HepG2 (cell line): ENCODE results near the gene SEMA7A. TPM values are rescaled to one million over a fixed set of nuclear protein-coding genes. Genes with fewer than 3 reads are reported as not detected.

Experiments
- CEBPB ChIP-seq: IDR thresholded peaks from 2 replicates; pipeline ENCODE4 v1.6.1; 2011; ENCODE audit warnings: low read depth, low read length, improper control_type of control experiment, borderline replicate concordance
- EEA1 ChIP-seq: sonication (generic); formaldehyde crosslinking; IDR thresholded peaks from 2 replicates; pipeline ENCODE4 v1.5.1; 2020; ENCODE audit warnings: mild to moderate bottlenecking, missing genetic modification reagents, borderline replicate concordance
- ETV5 ChIP-seq: IDR thresholded peaks from 2 replicates; pipeline ENCODE4 v1.6.1; 2018; ENCODE audit warnings: missing biosample characterization, missing genetic modification reagents, inconsistent platforms, borderline replicate concordance
- IRF2 ChIP-seq: IDR thresholded peaks from 2 replicates; pipeline ENCODE4 v1.6.1; 2018; ENCODE audit warnings: missing genetic modification reagents, missing compliant biosample characterization
- JUND ChIP-seq: sonication (generic); formaldehyde crosslinking; IDR thresholded peaks from 2 replicates; pipeline ENCODE4 v1.8.0; 2022; ENCODE audit warnings: mild to moderate bottlenecking, missing genetic modification reagents
- KDM4B ChIP-seq: sonication (generic); formaldehyde crosslinking; IDR thresholded peaks from 2 replicates; pipeline ENCODE4 v1.4.0; 2020; ENCODE audit warnings: missing genetic modification reagents
- MIXL1 ChIP-seq: IDR thresholded peaks from 2 replicates; pipeline ENCODE4 v1.6.1; 2016
- PRPF4 ChIP-seq: fragments of 200-400 bp; formaldehyde crosslinking; IDR thresholded peaks from 2 replicates; pipeline ENCODE4 v1.6.1; 2016; ENCODE audit warnings: low read length, low read depth; ENCODE audit not compliant: poor library complexity, severe bottlenecking
- RBAK ChIP-seq: sonication (generic); formaldehyde crosslinking; IDR thresholded peaks from 2 replicates; pipeline ENCODE4 v1.5.1; 2020; ENCODE audit warnings: mild to moderate bottlenecking, missing genetic modification reagents
- SALL2 ChIP-seq: sonication (generic); formaldehyde crosslinking; IDR thresholded peaks from 2 replicates; pipeline ENCODE4 v1.8.1; 2023; ENCODE audit warnings: mild to moderate bottlenecking, missing genetic modification reagents, inconsistent platforms
- SUZ12 ChIP-seq: fragments of 150-350 bp; IDR thresholded peaks from 2 replicates; pipeline ENCODE4 v1.6.1; 2014; ENCODE audit warnings: low read depth, low read length
- TAF15 ChIP-seq: fragments of 200-400 bp; formaldehyde crosslinking; IDR thresholded peaks from one replicate; pipeline ENCODE4 v1.6.1; 2018; ENCODE audit warnings: mild to moderate bottlenecking, low read depth, low read length; ENCODE audit not compliant: poor library complexity, severe bottlenecking
- TGIF2 ChIP-seq: IDR thresholded peaks from 2 replicates; pipeline ENCODE4 v1.6.1; 2016; ENCODE audit warnings: control low read depth, missing compliant biosample characterization
- ZNF552 ChIP-seq: sonication (generic); formaldehyde crosslinking; IDR thresholded peaks from 2 replicates; pipeline ENCODE4 v1.9.0; 2022; ENCODE audit warnings: missing genetic modification reagents, mild to moderate bottlenecking, borderline replicate concordance
- ZNF607 ChIP-seq: sonication (generic); formaldehyde crosslinking; IDR thresholded peaks from 2 replicates; pipeline ENCODE4 v1.5.1; 2020; ENCODE audit warnings: missing genetic modification reagents, mild to moderate bottlenecking, borderline replicate concordance
- ZNF782 ChIP-seq: sonication (generic); formaldehyde crosslinking; IDR thresholded peaks from 2 replicates; pipeline ENCODE4 v1.4.0; 2020; ENCODE audit warnings: missing genetic modification reagents, mild to moderate bottlenecking, borderline replicate concordance
- ZNF850 ChIP-seq: sonication (generic); formaldehyde crosslinking; conservative IDR thresholded peaks from 2 replicates; pipeline ENCODE4 v1.9.0; 2021; ENCODE audit warnings: mild to moderate bottlenecking, missing genetic modification reagents
- polyA plus RNA-seq, 8 experiments: library from polyadenylated mRNA; depleted of rRNA in 3 of 8; stranded (reverse) in 7 of 8; unstranded in 1 of 8; fragments of >200 nt; fragmentation: Illumina TruSeq in 4 of 8; extraction: Trizol in 4 of 8; gene quantifications; 2 replicates each; pipeline versions ENCODE4 v1.2.1 to v1.2.3, GENCODE V29; 2011 to 2016; ENCODE audit warnings: low read depth in 4 of 8, missing spikeins in 1 of 8, mixed read lengths in 1 of 8; ENCODE audit not compliant: insufficient read depth in 1 of 8
- total RNA-seq, 5 experiments: library from RNA; depleted of rRNA; stranded (reverse); fragments of >200 nt; fragmentation: Illumina TruSeq; extraction: Trizol; gene quantifications; 2 replicates each; pipeline ENCODE4 v1.2.3, GENCODE V29; 2016; ENCODE audit warnings: low read depth in 1 of 5
- TF ChIP-seq, protein P1 (sequence below): sonication (generic); formaldehyde crosslinking; IDR thresholded peaks from 2 replicates; pipeline ENCODE4 v1.4.0; 2020; ENCODE audit warnings: missing genetic modification reagents, mild to moderate bottlenecking, borderline replicate concordance
- TF ChIP-seq, protein P2 (sequence below): sonication (generic); formaldehyde crosslinking; conservative IDR thresholded peaks from 2 replicates; pipeline ENCODE4 v1.4.0; 2020; ENCODE audit warnings: missing genetic modification reagents
- TF ChIP-seq, protein P3 (sequence below): sonication (generic); formaldehyde crosslinking; IDR thresholded peaks from 2 replicates; pipeline ENCODE4 v1.4.0; 2020; ENCODE audit warnings: missing genetic modification reagents
- TF ChIP-seq, protein P4 (sequence below): sonication (generic); formaldehyde crosslinking; IDR thresholded peaks from 2 replicates; pipeline ENCODE4 v1.8.0; 2022; ENCODE audit warnings: low read depth, missing genetic modification reagents
- TF ChIP-seq, protein P5 (sequence below): sonication (generic); IDR thresholded peaks from 2 replicates; pipeline ENCODE4 v1.6.1; 2016; ENCODE audit warnings: low read depth, borderline replicate concordance

The SEMA7A gene
- total and polyA plus RNA-seq, 2 of the 13 experiments (the other 11 are each of a cell fraction or from before 2014, with no cell fraction given) = 9.0 to 15.8 TPM

DNA sequence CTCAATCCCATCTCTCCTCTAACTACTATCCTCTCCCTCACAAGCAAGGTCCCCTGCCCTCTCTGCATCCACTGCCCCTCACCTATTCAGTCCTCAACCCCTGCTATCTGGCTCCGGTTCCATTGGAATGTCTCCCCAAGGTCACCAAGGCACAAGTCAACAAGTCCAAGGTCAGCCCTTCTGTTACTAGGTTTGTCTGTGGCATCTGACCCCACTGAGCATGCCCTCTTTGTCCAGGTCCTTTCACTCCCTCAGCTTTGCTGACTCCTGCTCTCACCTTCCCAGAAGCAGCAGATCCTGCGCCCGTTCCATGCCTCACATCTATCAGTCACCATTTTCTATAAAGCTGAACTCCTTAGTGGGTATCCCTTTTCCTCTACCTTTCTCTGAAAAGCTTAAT is 8.3 kb upstream of the SEMA7A start (continued):
- TF ChIP-seq, protein P1, sequence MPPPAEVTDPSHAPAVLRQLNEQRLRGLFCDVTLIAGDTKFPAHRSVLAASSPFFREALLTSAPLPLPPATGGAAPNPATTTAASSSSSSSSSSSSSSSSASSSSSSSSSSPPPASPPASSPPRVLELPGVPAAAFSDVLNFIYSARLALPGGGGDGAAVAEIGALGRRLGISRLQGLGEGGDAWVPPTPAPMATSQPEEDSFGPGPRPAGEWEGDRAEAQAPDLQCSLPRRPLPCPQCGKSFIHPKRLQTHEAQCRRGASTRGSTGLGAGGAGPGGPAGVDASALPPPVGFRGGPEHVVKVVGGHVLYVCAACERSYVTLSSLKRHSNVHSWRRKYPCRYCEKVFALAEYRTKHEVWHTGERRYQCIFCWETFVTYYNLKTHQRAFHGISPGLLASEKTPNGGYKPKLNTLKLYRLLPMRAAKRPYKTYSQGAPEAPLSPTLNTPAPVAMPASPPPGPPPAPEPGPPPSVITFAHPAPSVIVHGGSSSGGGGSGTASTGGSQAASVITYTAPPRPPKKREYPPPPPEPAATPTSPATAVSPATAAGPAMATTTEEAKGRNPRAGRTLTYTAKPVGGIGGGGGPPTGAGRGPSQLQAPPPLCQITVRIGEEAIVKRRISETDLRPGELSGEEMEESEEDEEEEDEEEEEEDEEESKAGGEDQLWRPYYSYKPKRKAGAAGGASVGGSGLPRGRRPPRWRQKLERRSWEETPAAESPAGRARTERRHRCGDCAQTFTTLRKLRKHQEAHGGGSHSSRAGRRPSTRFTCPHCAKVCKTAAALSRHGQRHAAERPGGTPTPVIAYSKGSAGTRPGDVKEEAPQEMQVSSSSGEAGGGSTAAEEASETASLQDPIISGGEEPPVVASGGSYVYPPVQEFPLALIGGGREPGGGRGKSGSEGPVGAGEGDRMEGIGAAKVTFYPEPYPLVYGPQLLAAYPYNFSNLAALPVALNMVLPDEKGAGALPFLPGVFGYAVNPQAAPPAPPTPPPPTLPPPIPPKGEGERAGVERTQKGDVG (CRISPR knock-in tag) = no peak
- no peak for TF ChIP-seq ZNF552 (CRISPR knock-in tag)
- no peak for TF ChIP-seq TGIF2 (CRISPR knock-in tag)
- TF ChIP-seq ZNF782 (CRISPR knock-in tag) = no peak
- TF ChIP-seq, protein P2, sequence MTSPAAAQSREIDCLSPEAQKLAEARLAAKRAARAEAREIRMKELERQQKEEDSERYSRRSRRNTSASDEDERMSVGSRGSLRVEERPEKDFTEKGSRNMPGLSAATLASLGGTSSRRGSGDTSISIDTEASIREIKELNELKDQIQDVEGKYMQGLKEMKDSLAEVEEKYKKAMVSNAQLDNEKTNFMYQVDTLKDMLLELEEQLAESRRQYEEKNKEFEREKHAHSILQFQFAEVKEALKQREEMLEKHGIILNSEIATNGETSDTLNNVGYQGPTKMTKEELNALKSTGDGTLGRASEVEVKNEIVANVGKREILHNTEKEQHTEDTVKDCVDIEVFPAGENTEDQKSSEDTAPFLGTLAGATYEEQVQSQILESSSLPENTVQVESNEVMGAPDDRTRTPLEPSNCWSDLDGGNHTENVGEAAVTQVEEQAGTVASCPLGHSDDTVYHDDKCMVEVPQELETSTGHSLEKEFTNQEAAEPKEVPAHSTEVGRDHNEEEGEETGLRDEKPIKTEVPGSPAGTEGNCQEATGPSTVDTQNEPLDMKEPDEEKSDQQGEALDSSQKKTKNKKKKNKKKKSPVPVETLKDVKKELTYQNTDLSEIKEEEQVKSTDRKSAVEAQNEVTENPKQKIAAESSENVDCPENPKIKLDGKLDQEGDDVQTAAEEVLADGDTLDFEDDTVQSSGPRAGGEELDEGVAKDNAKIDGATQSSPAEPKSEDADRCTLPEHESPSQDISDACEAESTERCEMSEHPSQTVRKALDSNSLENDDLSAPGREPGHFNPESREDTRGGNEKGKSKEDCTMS (CRISPR knock-in tag) = no peak
- TF ChIP-seq PRPF4 = no peak
- no peak for TF ChIP-seq ZNF850
- TF ChIP-seq ETV5 (CRISPR knock-in tag) = 0 out of 2 replicates have a peak, but pooled peaks have one; percentile 21
- no peak for TF ChIP-seq SUZ12
- no peak for TF ChIP-seq EEA1 (CRISPR knock-in tag)
- TF ChIP-seq, protein P3, sequence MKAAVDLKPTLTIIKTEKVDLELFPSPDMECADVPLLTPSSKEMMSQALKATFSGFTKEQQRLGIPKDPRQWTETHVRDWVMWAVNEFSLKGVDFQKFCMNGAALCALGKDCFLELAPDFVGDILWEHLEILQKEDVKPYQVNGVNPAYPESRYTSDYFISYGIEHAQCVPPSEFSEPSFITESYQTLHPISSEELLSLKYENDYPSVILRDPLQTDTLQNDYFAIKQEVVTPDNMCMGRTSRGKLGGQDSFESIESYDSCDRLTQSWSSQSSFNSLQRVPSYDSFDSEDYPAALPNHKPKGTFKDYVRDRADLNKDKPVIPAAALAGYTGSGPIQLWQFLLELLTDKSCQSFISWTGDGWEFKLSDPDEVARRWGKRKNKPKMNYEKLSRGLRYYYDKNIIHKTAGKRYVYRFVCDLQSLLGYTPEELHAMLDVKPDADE (CRISPR knock-in tag) = no peak
- TF ChIP-seq ZNF607 (CRISPR knock-in tag) = 0 out of 2 replicates have a peak, but pooled peaks have one; percentile 7
- TF ChIP-seq KDM4B (CRISPR knock-in tag) = peak; percentile 63; the same call in 1 of the 2 replicates
- no peak for TF ChIP-seq TAF15
- no peak; the same call in 1 of the 2 replicates for TF ChIP-seq RBAK (CRISPR knock-in tag)
- 0 out of 2 replicates have a peak, but pooled peaks have one; percentile 33 for TF ChIP-seq IRF2 (CRISPR knock-in tag)
- no peak for TF ChIP-seq CEBPB
- peak; percentile 51; the same call in 1 of the 2 replicates for TF ChIP-seq MIXL1 (CRISPR knock-in tag)
- TF ChIP-seq, protein P4, sequence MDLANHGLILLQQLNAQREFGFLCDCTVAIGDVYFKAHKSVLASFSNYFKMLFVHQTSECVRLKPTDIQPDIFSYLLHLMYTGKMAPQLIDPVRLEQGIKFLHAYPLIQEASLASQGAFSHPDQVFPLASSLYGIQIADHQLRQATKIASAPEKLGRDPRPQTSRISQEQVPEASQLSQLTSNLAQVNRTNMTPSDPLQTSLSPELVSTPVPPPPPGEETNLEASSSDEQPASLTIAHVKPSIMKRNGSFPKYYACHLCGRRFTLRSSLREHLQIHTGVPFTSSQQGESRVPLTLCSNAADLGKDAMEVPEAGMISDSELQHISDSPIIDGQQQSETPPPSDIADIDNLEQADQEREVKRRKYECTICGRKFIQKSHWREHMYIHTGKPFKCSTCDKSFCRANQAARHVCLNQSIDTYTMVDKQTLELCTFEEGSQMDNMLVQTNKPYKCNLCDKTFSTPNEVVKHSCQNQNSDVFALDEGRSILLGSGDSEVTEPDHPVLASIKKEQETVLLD = no peak
- TF ChIP-seq JUND (CRISPR knock-in tag) = no peak
- no peak for TF ChIP-seq SALL2 (CRISPR knock-in tag)
- TF ChIP-seq, protein P5, sequence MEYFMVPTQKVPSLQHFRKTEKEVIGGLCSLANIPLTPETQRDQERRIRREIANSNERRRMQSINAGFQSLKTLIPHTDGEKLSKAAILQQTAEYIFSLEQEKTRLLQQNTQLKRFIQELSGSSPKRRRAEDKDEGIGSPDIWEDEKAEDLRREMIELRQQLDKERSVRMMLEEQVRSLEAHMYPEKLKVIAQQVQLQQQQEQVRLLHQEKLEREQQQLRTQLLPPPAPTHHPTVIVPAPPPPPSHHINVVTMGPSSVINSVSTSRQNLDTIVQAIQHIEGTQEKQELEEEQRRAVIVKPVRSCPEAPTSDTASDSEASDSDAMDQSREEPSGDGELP = peak; percentile 37; the same call in 1 of the 2 replicates
